Measurements from ENCODE around the gene ATF6.

DNA sequence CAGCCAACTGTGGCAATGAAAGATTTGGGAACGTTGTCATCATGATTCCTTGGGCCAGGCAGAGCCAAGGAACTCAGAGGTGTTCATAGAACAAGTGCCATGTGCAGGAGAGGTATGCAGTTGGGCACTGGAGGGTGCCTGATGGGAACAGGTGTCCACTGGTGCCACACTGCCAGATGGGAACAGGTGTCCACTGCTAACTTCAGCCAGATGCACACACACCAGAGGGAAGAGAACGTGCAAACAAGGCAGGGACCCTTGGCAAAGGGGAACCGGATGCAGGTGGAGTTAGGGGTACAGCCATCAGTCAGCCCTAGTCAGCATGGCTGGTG is 244.0 kb downstream of the ATF6 start:
- TF ChIP-seq MYC (IDR thresholded peaks at IDR 0.05; ENCODE audit: borderline replicate concordance, low read length) (no peak), KDM1A (IDR thresholded peaks at IDR 0.05; ENCODE audit: low read depth) (no peak), POLR2A (IDR thresholded peaks at IDR 0.05; ENCODE audit: low read length) (no peak), EP300 (IDR thresholded peaks at IDR 0.05) (no peak), CHD2 (IDR thresholded peaks at IDR 0.05; ENCODE audit: low read length, partially characterized antibody) (no peak)
- TF ChIP-seq, protein P1, sequence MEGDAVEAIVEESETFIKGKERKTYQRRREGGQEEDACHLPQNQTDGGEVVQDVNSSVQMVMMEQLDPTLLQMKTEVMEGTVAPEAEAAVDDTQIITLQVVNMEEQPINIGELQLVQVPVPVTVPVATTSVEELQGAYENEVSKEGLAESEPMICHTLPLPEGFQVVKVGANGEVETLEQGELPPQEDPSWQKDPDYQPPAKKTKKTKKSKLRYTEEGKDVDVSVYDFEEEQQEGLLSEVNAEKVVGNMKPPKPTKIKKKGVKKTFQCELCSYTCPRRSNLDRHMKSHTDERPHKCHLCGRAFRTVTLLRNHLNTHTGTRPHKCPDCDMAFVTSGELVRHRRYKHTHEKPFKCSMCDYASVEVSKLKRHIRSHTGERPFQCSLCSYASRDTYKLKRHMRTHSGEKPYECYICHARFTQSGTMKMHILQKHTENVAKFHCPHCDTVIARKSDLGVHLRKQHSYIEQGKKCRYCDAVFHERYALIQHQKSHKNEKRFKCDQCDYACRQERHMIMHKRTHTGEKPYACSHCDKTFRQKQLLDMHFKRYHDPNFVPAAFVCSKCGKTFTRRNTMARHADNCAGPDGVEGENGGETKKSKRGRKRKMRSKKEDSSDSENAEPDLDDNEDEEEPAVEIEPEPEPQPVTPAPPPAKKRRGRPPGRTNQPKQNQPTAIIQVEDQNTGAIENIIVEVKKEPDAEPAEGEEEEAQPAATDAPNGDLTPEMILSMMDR (IDR thresholded peaks at IDR 0.05): no peak
- TF ChIP-seq, protein P2, sequence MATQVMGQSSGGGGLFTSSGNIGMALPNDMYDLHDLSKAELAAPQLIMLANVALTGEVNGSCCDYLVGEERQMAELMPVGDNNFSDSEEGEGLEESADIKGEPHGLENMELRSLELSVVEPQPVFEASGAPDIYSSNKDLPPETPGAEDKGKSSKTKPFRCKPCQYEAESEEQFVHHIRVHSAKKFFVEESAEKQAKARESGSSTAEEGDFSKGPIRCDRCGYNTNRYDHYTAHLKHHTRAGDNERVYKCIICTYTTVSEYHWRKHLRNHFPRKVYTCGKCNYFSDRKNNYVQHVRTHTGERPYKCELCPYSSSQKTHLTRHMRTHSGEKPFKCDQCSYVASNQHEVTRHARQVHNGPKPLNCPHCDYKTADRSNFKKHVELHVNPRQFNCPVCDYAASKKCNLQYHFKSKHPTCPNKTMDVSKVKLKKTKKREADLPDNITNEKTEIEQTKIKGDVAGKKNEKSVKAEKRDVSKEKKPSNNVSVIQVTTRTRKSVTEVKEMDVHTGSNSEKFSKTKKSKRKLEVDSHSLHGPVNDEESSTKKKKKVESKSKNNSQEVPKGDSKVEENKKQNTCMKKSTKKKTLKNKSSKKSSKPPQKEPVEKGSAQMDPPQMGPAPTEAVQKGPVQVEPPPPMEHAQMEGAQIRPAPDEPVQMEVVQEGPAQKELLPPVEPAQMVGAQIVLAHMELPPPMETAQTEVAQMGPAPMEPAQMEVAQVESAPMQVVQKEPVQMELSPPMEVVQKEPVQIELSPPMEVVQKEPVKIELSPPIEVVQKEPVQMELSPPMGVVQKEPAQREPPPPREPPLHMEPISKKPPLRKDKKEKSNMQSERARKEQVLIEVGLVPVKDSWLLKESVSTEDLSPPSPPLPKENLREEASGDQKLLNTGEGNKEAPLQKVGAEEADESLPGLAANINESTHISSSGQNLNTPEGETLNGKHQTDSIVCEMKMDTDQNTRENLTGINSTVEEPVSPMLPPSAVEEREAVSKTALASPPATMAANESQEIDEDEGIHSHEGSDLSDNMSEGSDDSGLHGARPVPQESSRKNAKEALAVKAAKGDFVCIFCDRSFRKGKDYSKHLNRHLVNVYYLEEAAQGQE (IDR thresholded peaks at IDR 0.05): no peak
- TF ChIP-seq, protein P3, sequence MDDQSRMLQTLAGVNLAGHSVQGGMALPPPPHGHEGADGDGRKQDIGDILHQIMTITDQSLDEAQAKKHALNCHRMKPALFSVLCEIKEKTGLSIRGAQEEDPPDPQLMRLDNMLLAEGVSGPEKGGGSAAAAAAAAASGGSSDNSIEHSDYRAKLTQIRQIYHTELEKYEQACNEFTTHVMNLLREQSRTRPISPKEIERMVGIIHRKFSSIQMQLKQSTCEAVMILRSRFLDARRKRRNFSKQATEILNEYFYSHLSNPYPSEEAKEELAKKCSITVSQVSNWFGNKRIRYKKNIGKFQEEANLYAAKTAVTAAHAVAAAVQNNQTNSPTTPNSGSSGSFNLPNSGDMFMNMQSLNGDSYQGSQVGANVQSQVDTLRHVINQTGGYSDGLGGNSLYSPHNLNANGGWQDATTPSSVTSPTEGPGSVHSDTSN (IDR thresholded peaks at IDR 0.05): no peak
